GM19452 (cell line): ENCODE results near the gene TMEM150B.

ENCODE experiments used
- ATAC-seq: cut with Tn5 transposase; IDR thresholded peaks from one replicate; pipeline ENCODE4 v1.9.1; 2021; ENCODE audit not compliant: unreplicated experiment

The TMEM150B gene, protein sequence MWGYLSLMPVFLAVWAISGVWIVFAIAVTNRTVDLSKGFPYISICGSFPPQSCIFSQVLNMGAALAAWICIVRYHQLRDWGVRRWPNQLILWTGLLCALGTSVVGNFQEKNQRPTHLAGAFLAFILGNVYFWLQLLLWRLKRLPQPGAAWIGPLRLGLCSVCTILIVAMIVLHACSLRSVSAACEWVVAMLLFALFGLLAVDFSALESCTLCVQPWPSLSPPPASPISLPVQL

DNA sequence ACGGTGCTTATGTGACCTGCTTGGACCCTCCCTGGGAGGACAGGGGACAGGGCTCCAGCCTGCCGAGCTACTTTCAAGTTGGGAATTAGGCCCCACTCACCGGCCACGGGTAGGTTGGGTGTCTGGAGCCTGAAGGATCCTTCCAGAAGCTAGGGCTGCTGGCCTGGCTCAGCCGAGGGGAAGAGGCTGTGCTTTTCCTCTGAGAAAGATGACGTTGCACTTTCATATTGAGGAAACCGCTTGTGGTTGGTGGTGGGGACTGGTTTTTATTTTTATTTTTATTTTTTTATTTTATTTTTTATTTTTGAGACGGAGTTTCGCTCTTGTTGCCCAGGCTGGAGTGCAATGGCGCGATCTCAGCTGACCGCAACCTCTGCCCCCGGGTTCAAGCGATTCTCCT, at the start of gene TMEM150B:
TMEM150B (minus strand) TSS at position 170 of the 400 bp plus-strand sequence. CDS start 4,305 bp downstream, outside the sequence.
- ATAC-seq, result no peak

DNA sequence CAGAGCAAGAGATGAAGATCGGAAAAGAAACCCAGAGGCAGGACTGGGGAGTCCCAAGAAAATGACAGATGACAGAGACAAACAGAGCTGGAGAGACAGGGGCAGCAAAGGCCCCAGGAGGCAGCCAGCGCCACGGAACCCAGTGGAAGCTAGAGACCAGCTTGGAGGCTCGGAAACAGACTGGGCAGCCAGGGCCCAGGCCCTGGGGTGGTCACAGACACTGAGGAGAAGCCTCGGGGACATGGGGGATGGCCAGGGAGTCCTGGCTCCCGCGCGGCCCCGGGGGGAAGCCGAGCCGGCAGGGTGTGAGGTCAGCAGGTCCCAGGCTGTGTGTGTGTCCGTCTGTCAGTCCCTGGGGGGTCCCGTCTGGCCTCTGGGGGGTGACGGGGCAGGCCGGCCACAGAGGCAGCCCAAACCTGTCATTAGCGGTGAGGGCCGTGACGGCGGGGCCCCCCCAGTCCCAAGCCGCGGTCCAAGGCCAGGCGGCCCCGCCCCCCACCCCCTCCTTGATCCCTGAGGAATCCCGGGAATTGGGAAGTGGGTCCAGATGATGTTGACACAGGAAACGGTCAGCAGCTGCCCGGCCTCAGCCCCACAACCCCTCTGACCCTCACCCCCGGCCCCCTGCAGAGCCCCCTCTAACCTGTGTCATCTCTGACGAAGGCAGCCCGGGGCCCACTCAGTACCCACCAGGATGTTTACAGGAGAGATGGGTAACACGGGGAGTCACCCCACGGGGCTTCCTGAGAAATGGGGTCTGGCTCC, 49.0 kb upstream of the TMEM150B start:
- ATAC-seq, result no peak

DNA sequence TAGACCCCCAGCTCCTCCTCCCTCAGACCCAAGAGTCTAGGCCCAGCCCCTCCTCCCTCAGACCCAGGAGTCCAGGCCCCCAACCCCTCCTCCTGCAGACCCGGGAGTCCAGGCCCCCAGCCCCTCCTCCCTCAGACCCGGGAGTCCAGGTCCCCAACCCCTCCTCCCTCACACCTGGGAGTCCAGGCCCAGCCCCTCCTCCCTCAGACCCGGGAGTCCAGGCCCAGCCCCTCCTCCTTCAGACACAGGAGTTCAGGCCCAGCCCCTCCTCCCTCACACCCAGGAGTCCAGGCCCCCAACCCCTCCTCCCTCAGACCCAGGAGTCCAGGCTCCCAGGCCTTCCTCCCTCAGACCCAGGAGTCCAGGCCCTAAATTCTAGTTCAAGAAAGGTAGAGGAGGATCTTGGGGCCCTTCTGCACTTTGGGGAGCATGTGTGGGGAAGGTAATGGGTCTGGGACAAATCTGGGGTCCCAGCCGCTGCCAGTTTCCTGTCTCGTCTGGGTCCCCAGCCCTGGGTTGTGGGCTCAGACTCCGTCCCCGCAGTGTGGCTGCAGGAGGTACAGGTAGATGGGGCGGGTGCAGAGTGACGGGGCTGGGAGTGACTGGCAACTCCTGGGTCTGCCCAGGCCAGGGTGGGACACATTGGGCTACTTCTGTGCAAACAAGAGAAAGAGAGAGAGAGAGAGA, 48.3 kb upstream of the TMEM150B start:
- ATAC-seq, result no peak

DNA sequence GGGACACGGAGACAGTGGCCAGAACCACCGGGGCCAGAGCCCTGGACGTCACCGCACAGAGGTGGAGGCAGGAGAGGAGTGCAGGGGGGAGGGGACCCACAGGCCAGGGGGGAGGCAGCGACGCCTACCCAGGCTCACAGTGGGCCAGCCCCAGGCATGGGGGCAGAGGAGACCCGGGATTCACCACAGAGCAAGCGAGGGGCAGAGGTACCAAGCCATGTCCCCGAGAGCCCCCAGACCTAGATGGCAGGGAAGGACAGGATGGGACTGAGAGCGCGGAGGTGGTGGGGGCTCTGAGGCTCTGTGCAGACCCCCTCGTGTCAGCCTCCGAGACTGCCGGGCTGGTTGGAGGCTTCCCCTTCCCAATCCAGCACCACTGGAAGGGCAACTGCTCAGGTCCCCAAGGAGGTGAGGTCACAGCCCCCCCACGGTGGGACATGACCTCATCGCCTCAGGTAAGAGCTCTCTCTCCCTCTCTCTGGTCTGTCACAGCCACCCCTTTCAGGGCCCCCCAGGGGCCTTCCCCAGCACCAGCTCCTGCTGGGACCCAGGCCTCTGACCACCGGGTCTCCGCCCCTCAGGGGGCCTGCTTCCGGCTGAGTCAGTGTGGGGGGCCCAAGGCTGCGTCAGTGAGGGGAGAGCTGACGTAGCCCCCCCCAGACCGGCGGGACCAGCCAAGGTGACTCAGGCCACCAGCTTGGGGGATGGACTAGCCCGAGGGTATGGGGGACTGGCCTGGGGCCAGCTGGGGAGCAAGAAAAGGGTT, 47.4 kb upstream of the TMEM150B start:
- ATAC-seq, result no peak

DNA sequence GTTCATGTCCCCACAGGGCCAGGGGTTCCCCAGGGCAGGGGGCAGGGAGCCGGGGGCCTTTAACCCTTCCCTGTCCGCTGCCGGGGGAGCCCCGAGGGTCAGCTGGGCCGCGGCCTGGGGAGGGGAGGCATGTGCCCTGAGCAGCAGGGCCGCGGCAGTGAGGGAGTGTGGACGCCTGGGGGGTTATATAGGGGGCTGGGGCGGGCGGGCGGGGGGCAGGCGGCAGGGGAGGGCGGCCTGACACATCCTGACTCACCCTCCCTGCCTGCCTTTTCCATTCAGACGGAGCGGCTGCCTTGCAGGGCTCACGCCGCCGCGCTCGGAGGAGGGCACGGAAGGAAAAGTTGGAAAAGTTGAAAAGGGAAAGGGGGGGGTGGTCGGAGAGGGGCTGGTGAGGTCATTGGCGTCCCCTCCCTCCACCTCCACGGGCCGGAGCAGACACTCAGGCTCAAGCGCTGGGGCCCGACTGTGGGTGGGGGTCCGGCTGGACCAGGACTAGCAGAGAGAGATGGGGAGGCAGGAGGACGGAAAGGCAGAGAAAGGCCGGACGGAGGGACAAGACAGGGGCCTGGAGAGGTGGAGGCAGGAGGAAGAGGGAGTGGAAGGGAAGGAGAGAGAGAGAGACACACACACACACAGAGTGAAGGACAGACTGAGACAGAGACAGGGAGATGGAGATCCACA, 45.3 kb upstream of the TMEM150B start, which contains the start of gene IL11:
IL11 (minus strand) TSS at position 159 of the 684 bp plus-strand sequence; CDS start at position 6, 153 bp downstream.
- no peak for ATAC-seq

DNA sequence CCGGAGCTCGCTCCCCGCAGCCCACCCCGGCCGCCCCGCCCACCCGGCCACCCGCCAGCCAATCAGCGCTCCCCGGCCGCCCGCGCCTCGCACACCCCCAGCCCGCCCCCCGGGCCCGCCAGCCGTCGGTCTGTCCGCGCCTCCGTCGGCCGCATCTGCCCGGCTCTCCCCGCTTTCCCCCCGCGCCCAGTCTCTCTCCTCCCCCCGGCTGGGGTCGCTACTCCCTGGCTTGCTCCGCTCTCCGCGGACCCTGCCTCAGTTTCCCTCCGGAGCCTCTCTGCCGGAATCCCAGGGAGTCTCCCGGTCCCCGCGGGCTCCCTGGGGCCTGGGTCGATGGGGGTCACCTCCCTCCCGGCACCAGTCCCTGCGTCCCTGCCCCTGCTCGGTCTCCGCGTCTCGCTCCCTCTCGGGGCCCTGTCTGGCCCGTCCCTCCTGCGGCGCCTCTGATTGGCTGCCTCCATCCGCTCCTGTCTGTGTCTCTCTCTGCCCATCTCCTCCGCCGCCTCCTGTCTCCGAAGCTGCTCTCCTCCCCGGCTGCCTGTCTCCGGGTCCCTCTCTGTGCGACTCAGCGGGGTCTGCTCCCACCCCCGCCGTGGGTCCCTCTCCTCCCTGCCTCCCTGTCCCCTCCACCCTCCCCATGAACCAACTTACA, 44.6 kb upstream of the TMEM150B start:
- no peak for ATAC-seq

DNA sequence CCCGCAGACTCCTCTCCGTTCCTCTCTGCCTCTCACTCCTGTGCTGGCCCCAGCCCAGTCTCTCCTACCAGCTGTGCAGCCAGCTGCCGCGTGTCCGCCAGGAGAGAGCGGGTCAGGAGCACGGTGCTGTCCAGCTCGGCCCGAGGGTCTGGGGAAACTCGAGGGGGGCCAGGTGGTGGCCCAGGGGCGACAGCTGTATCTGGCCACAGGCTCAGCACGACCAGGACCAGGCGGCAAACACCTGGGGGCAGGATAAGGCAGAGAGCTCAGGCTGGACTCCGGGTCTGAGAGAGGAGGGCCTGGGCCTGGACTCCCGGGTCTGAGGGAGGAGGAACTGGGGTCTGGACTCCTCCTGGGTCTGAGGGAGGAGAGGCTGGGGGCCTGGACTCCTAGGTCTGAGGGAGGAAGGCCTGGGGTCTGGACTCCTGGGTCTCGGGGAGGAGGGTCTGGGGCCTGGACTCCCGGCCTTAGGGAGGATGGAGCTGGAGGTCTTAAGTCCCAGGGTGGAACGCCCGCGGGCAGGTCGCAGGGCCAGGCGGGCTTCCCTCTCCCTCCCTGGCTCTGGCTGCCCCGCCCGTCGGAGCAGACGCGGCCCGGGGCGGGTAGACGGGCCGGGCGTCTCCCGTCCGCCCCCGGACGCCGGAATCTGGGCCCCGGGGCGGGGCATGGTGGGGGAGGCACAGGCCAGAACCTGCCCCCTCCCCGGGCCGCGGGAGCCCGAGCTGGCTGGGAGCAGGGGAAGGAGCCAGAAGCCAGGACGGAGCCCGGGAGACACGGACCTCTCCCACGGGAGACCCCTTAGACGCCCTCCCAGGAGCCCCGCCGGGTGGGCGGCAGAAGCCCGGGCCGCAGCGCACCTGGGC, 43.8 kb upstream of the TMEM150B start:
- ATAC-seq, result no peak

DNA sequence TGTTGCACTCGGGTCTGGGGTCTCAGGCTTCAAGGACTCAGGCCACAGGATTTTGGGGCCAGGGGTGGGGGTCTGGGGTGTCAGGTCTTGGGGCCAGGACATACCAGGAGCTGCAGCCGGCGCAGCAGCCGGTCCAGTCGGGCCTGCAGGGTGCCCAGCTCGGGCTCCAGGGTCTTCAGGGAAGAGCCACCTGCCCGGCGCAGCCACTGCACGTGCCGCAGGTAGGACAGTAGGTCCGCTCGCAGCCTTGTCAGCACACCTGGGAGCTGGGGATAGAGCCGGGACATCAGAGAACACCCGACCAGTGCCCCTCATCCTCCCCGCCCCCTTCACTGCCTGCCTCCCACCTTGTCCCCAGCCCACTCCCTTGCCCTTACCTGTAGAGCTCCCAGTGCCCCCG, 43.0 kb upstream of the TMEM150B start:
- no peak for ATAC-seq

DNA sequence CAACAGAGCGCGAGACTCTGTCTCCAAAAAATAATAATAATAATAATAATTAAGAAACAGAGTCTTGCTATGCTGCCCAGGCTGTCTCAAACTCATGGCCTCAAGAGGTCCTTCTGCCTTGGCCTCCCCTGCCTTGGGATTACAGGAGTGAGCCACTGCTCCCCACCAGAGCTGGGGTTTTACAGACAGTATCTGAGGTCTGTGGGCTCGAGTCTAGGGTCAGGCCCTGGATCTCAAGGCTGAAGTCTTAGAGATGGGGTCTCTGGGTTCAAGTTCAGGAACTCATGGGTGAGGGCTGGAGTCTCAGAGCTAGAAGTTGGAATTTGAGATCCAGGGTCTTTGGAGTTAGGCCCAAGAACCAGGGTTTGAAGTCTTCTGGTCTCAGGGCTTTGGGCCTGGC, 41.6 kb upstream of the TMEM150B start:
- ATAC-seq, result no peak

DNA sequence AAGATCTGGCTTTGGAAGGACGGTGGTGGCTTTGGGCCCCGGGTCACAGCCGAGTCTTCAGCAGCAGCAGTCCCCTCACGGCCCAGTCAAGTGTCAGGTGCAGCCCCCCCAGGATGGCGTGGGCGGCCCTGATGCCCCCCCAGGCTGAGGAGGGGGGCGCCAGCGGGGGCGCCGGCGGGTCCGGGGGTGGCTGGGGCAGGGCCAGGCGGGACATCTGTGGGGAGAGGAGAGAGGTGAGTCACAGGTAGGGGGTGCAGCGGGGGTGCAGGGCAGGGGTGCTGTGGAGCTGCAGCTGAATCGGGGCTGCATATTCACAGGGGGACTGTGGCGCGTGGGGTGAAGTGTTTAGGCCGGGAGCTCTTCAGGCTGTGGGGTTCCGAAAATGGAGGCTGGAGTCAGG, 40.8 kb upstream of the TMEM150B start:
- no peak for ATAC-seq

DNA sequence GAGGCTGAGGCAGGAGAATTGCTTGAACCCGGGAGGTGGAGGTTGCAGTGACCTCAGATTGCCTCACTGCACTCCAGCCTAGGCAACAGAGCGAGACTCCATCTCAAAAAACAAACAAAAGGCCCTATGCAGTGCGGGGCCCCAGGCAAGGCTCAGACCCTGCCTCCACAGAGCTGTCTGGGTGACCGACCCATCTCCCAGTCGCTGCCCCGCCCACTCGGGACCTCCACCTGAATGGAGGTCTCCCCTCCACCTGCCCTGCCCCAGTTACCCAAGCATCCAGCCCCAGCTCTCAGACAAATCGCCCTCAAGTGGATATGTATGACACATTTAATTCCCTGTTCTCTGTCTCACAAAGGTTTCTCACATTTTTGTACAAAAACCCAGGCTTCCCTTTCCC, 40.1 kb upstream of the TMEM150B start:
- no peak for ATAC-seq

DNA sequence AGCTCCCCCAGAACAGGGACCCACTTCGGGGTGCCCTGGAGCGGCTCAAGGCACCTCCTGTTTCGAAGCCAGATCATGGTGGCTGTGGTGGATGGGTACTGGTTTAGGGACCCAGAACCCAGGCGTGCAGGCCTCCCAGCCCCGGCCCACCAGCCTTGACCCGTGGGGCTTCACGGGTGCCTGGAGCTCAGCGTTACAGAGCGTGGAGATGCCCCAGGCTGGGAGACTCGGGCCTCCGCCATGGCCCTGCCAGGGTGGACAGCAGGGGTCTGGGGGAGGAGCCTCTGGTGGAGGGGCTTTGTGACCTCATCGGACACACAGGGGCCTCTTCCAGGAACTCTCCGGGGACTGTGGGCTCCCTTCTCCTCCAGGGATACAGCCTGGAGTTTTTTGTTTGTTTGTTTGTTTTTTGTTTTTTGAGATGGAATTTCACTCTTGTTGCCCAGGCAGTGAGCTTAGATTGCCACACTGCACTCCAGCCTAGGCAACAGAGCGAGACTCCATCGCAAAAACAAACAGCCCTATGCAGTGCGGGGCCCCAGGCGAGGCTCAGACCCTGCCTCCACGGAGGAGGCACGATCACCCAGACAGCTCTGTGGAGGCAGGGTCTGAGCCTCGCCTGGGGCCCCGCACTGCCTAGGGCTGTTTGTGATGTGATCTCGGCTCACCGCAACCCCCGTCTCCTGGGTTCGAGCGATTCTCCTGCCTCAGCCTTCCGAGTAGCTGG, 38.0 kb upstream of the TMEM150B start, which contains the start of gene GARIN5B:
GARIN5B (minus strand) TSS at position 271 of the 727 bp plus-strand sequence; CDS start at position 77, 194 bp downstream.
- no peak for ATAC-seq

DNA sequence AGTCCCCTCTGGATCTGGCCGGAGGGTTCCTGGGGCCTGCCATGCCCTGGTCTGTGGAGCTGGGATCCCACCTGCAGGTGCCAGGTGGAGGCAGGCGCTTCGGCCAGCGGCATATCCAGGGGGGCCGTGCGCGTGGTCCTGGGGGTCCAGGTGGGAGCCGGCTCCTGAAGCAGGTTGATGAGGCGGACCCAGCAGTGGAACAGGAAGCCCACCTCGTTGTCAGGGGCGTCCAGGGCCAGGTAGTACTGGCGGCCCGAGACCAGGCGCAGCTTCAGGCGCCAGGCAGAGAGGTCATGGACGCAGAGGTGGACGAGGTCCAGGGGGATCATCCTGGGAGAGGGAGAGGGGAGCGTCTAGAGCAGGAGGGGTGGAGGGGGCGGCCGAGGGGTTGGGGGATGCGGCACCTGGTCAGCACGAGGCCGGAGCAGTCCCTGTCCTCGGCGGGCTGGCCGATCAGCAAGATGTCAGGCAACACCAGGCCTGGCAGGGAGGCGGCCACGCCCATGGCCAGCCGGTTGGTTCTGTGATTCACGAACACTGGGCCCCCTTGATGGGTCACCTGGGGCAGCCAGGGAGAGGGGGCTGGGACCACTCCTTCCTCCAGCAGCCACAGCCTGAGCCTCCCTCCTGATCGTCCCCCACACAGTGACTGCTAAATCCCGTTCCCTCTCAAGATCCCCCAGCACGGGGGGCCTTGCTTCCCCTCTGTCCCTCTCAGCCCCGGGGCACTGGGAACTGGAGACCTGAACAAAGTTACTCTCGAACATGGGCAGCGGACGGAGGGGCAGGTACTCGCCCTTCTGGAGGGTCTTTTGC, 37.2 kb upstream of the TMEM150B start:
- ATAC-seq, result no peak

DNA sequence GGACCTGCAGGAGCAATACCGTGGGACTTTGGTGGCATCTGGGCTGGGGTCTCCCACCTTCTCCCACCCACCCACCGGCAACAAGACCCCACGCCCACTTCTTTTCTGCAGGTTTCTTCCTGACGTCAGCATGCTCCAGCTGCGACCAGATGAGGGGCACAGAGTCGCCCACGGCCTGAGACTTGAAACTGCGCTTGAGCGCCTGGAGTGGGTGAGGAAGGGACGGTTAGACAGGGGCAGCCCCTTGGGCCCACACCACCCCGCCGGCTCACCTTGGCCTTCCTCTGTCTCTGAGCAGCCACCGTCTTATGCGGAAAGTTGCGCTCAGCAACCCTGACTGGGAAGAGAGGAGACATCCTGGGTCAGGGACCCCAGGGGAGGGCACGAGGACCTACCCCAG, 35.8 kb upstream of the TMEM150B start:
- no peak for ATAC-seq

DNA sequence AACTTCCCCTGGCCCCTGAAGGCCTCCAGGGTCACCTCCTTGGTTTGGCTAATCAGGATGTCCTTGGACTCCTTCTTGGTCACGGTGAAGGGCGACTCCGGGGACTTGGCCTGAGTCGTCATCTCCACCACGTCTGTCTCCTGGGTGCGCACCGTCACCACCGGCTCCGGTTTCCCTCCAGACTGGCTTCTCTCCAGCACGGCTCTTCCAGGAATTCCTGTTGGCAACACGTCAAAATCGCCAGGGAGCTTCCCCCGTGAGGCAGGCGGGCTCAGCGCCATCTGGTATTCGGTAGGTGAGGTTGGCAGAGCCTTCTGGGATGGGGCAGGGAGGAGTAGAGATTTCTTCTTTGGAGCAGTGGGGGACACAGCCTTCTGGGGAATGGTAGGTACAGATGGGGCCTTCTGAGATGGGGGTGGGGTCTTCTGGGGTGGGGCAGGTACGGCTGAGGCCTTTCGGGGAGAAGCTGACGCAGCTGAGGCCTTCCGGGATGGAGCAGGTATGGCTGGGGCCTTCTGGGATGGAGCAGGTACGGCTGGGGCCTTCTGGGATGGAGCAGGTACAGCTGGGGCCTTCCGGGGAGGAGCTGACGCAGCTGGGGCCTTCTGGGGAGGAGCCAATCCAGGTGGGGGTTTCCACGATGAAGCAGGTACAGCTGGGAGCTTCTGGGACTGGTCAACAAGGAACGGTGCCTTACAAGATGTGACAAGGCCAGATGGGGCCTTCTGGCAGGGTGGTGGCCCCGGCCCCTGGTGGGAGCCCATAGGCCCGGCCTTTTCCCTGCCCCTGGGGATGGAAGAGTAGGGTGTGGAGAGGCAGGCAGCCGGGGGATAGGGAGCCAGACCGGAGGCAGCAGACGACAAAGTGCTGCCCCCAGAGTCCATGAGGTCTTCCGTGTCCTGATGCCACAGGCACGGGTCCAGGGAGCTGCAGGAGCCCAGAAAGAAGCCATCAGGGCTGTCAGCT, 34.1 kb upstream of the TMEM150B start:
- ATAC-seq, result no peak

DNA sequence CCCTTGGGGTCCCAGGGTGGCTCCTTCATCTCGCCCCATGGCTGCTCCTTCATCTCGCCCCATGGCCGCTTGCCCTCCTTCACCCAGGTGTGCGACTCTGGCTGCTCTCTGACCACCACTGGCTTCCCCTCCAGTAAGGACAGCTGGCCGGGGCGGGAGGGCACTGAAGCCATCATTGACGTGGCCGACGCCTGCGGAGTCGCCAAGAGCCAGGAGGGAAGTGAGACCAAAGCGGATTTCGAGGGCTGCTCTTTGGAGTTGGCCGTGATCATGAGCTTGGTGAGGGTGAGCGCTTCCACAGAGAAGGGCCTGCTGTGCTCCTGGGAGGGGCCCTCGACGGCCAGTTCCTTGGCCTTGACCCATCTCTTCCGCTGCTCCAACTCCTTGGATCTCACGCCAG, 33.4 kb upstream of the TMEM150B start:
- ATAC-seq, result no peak
